K562 (cell line): ENCODE measurements around the gene HSD11B1. TPM values are rescaled to one million over a fixed set of nuclear protein-coding genes. Genes with fewer than 3 reads are reported as not detected.
A peak's percentile ranks its signal among the peaks of the same experiment; 100 is the strongest.

Experiments used
- CBX2 ChIP-seq: fragments of 200-600 bp; sonication (generic); IDR thresholded peaks from one replicate; pipeline ENCODE4 v1.6.1; 2012; ENCODE audit warnings: mild to moderate bottlenecking, low read length, inconsistent platforms; ENCODE audit not compliant: insufficient read depth, poor library complexity, severe bottlenecking
- CHD4 ChIP-seq: fragments of 200-600 bp; sonication (generic); IDR thresholded peaks from 3 replicates; pipeline ENCODE4 v1.6.1; 2012; ENCODE audit warnings: low read depth, mild to moderate bottlenecking, mixed read lengths, low read length, inconsistent platforms; ENCODE audit not compliant: insufficient read depth, insufficient replicate concordance, poor library complexity, severe bottlenecking
- EP300 ChIP-seq: IDR thresholded peaks from 2 replicates; pipeline ENCODE4 v1.6.1; 2012; ENCODE audit warnings: low read length, improper control_type of control experiment
- ESRRA ChIP-seq: fragments of 450-650 bp; IDR thresholded peaks from 2 replicates; pipeline ENCODE4 v1.6.1; 2014; ENCODE audit warnings: low read depth, mild to moderate bottlenecking, moderate library complexity, borderline replicate concordance
- EZH2 ChIP-seq: IDR thresholded peaks from 2 replicates; pipeline ENCODE4 v1.6.1; 2012; ENCODE audit warnings: low read depth, mild to moderate bottlenecking, inconsistent platforms, low read length, borderline replicate concordance
- KLF1 ChIP-seq: fragments of 450-650 bp; IDR thresholded peaks from 2 replicates; pipeline ENCODE4 v1.6.1; 2016; ENCODE audit warnings: missing genetic modification characterization, missing compliant biosample characterization
- L3MBTL2 ChIP-seq: fragments of 450-650 bp; IDR thresholded peaks from 2 replicates; pipeline ENCODE4 v1.6.1; 2016; ENCODE audit warnings: mild to moderate bottlenecking, moderate library complexity
- NCOA1 ChIP-seq: fragments of 450-650 bp; IDR thresholded peaks from 2 replicates; pipeline ENCODE4 v1.6.1; 2016; ENCODE audit warnings: low read depth
- NFXL1 ChIP-seq: fragments of 450-650 bp; formaldehyde crosslinking; IDR thresholded peaks from 2 replicates; pipeline ENCODE4 v1.4.0; 2021; ENCODE audit warnings: mild to moderate bottlenecking
- SMARCB1 ChIP-seq: IDR thresholded peaks from 2 replicates; pipeline ENCODE4 v1.6.1; 2011; ENCODE audit warnings: improper control_type of control experiment, low read depth; ENCODE audit not compliant: insufficient read length
- SNIP1 ChIP-seq: fragments of 450-650 bp; IDR thresholded peaks from 2 replicates; pipeline ENCODE4 v1.7.1; 2017; ENCODE audit warnings: low read depth, mild to moderate bottlenecking
- TAF15 ChIP-seq: fragments of 200-400 bp; formaldehyde crosslinking; IDR thresholded peaks from 2 replicates; pipeline ENCODE4 v1.6.1; 2017; ENCODE audit warnings: mild to moderate bottlenecking, low read depth, low read length, moderate library complexity
- ZFP30 ChIP-seq: fragments of 250-450 bp; sonication (Bioruptor Pico); IDR thresholded peaks from 2 replicates; pipeline ENCODE4 v1.8.0; 2022; ENCODE audit warnings: moderate library complexity, mild to moderate bottlenecking, inconsistent platforms, borderline replicate concordance
- polyA plus RNA-seq, 8 experiments: library from polyadenylated mRNA; depleted of rRNA in 4 of 8; stranded (reverse) in 5 of 8; unstranded in 3 of 8; fragments of >200 nt; fragmentation: Nextera tagmentation in 2 of 8; fragmentation: Illumina TruSeq in 1 of 8; extraction: Ambion mirVana in 2 of 8; extraction: Trizol in 1 of 8; gene quantifications; 2 replicates each; pipeline versions ENCODE4 v1.2.1 to v1.2.3, GENCODE V29; 2011 to 2014; ENCODE audit warnings: inconsistent platforms in 1 of 8, missing spikeins in 1 of 8
- total RNA-seq, 7 experiments: library from RNA; depleted of rRNA in 6 of 7; stranded (reverse); fragments of >200 nt in 6 of 7; fragmentation: Illumina TruSeq in 2 of 7; extraction: Trizol in 2 of 7; gene quantifications; 2 replicates each; pipeline versions ENCODE4 v1.2.1 to v1.2.3, GENCODE V29; 2011 to 2021; ENCODE audit warnings: low replicate concordance in 1 of 7
- TF ChIP-seq, protein P1 (sequence below): fragments of 250-450 bp; sonication (Bioruptor Pico); IDR thresholded peaks from 2 replicates; pipeline ENCODE4 v1.8.0; 2021; ENCODE audit warnings: mild to moderate bottlenecking, moderate library complexity
- TF ChIP-seq, protein P2 (sequence below), 2 experiments: IDR thresholded peaks in 1 of 2; conservative IDR thresholded peaks in 1 of 2; 2 replicates each; pipeline ENCODE4 v1.6.1; 2016; ENCODE audit warnings: low read depth in 2 of 2, mild to moderate bottlenecking in 1 of 2, missing compliant biosample characterization in 1 of 2, missing genetic modification characterization in 1 of 2, moderate library complexity in 1 of 2
- TF ChIP-seq, protein P3 (sequence below): fragments of 250-450 bp; sonication (Bioruptor Pico); IDR thresholded peaks from 2 replicates; pipeline ENCODE4 v1.8.0; 2022; ENCODE audit warnings: inconsistent platforms, mild to moderate bottlenecking, moderate library complexity, borderline replicate concordance
- TF ChIP-seq, protein P4 (sequence below): fragments of 200-800 bp; sonication (Bioruptor generic); IDR thresholded peaks from 2 replicates; pipeline ENCODE4 v1.6.1; 2016; ENCODE audit warnings: missing genetic modification characterization, missing compliant biosample characterization

HSD11B1 gene
- total and polyA plus RNA-seq, 9 of the 15 experiments (the other 6 are each of a cell fraction or from before 2014, with no cell fraction given) = 0.04 to 0.16 TPM; not detected in 7

DNA sequence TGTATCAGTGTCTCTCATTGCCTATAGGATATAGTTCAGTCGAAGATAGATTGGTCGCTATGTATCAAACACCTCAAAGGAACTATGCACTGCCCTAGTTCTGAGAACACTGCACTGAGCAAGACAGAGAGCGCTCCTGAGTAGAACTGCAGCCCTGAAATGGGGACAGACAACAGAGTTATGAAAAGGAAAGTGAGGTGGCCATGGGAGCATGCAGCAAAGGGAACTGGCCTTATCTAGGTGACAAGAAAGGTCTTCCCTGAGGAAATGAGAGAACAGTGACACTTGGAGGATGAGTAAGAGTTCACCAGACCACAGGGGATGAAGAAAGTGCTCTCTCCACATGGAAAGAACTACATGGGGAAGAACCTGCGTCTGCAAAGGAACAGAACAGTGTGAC lies 36.9 kb upstream of the HSD11B1 start (continued):
- no peak for TF ChIP-seq CBX2
- TF ChIP-seq, protein P1, sequence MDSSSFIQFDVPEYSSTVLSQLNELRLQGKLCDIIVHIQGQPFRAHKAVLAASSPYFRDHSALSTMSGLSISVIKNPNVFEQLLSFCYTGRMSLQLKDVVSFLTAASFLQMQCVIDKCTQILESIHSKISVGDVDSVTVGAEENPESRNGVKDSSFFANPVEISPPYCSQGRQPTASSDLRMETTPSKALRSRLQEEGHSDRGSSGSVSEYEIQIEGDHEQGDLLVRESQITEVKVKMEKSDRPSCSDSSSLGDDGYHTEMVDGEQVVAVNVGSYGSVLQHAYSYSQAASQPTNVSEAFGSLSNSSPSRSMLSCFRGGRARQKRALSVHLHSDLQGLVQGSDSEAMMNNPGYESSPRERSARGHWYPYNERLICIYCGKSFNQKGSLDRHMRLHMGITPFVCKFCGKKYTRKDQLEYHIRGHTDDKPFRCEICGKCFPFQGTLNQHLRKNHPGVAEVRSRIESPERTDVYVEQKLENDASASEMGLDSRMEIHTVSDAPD (CRISPR knock-in tag) = no peak
- no peak for TF ChIP-seq EP300
- TF ChIP-seq, protein P2, sequence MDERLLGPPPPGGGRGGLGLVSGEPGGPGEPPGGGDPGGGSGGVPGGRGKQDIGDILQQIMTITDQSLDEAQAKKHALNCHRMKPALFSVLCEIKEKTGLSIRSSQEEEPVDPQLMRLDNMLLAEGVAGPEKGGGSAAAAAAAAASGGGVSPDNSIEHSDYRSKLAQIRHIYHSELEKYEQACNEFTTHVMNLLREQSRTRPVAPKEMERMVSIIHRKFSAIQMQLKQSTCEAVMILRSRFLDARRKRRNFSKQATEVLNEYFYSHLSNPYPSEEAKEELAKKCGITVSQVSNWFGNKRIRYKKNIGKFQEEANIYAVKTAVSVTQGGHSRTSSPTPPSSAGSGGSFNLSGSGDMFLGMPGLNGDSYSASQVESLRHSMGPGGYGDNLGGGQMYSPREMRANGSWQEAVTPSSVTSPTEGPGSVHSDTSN (CRISPR knock-in tag; IDR thresholded peaks at IDR 0.05; ENCODE audit: low read depth) = no peak
- TF ChIP-seq, protein P2 (tag; conservative IDR thresholded peaks at IDR 0.05; ENCODE audit: low read depth) = no peak
- no peak for TF ChIP-seq SMARCB1
- no peak for TF ChIP-seq EZH2
- TF ChIP-seq TAF15 = no peak
- TF ChIP-seq SNIP1 = no peak
- TF ChIP-seq KLF1 = 0 out of 2 replicates have a peak, but pooled peaks have one; percentile 15
- no peak for TF ChIP-seq NCOA1
- TF ChIP-seq, protein P3, sequence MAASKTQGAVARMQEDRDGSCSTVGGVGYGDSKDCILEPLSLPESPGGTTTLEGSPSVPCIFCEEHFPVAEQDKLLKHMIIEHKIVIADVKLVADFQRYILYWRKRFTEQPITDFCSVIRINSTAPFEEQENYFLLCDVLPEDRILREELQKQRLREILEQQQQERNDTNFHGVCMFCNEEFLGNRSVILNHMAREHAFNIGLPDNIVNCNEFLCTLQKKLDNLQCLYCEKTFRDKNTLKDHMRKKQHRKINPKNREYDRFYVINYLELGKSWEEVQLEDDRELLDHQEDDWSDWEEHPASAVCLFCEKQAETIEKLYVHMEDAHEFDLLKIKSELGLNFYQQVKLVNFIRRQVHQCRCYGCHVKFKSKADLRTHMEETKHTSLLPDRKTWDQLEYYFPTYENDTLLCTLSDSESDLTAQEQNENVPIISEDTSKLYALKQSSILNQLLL (CRISPR knock-in tag) = no peak
- TF ChIP-seq CHD4 = no peak
- TF ChIP-seq, protein P4, sequence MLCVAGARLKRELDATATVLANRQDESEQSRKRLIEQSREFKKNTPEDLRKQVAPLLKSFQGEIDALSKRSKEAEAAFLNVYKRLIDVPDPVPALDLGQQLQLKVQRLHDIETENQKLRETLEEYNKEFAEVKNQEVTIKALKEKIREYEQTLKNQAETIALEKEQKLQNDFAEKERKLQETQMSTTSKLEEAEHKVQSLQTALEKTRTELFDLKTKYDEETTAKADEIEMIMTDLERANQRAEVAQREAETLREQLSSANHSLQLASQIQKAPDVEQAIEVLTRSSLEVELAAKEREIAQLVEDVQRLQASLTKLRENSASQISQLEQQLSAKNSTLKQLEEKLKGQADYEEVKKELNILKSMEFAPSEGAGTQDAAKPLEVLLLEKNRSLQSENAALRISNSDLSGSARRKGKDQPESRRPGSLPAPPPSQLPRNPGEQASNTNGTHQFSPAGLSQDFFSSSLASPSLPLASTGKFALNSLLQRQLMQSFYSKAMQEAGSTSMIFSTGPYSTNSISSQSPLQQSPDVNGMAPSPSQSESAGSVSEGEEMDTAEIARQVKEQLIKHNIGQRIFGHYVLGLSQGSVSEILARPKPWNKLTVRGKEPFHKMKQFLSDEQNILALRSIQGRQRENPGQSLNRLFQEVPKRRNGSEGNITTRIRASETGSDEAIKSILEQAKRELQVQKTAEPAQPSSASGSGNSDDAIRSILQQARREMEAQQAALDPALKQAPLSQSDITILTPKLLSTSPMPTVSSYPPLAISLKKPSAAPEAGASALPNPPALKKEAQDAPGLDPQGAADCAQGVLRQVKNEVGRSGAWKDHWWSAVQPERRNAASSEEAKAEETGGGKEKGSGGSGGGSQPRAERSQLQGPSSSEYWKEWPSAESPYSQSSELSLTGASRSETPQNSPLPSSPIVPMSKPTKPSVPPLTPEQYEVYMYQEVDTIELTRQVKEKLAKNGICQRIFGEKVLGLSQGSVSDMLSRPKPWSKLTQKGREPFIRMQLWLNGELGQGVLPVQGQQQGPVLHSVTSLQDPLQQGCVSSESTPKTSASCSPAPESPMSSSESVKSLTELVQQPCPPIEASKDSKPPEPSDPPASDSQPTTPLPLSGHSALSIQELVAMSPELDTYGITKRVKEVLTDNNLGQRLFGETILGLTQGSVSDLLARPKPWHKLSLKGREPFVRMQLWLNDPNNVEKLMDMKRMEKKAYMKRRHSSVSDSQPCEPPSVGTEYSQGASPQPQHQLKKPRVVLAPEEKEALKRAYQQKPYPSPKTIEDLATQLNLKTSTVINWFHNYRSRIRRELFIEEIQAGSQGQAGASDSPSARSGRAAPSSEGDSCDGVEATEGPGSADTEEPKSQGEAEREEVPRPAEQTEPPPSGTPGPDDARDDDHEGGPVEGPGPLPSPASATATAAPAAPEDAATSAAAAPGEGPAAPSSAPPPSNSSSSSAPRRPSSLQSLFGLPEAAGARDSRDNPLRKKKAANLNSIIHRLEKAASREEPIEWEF = no peak
- peak; percentile 75 for TF ChIP-seq L3MBTL2
- peak; percentile 62; the same call in 1 of the 2 replicates for TF ChIP-seq ESRRA
- TF ChIP-seq ZFP30 (CRISPR knock-in tag) = no peak
- no peak for TF ChIP-seq NFXL1
